Stomach (tissue), 4 donors: Measurements from ENCODE around the gene FAM240A.

Source experiments
- EP300 ChIP-seq: sonication (generic); formaldehyde crosslinking; IDR thresholded peaks from one replicate; pipeline ENCODE4 v1.6.1; 2017; ENCODE audit warnings: antibody characterized with exemption
- POLR2A ChIP-seq, 4 donors: fragments of 450-650 bp; IDR thresholded peaks; one replicate each; pipeline ENCODE4 v1.6.1; 2016; ENCODE audit warnings: antibody characterized with exemption in 4 of 4, control low read depth in 2 of 4, mild to moderate bottlenecking in 1 of 4, moderate library complexity in 1 of 4
- TF ChIP-seq, protein P1 (sequence below), 7 experiments: fragments of 450-650 bp in 4 of 7; fragments of 200-600 bp in 3 of 7; sonication (generic) in 3 of 7; IDR thresholded peaks; one replicate each; pipeline ENCODE4 v1.5.1; 2016 to 2019; ENCODE audit warnings: antibody characterized with exemption in 7 of 7, control low read depth in 2 of 7, mild to moderate bottlenecking in 1 of 7

DNA sequence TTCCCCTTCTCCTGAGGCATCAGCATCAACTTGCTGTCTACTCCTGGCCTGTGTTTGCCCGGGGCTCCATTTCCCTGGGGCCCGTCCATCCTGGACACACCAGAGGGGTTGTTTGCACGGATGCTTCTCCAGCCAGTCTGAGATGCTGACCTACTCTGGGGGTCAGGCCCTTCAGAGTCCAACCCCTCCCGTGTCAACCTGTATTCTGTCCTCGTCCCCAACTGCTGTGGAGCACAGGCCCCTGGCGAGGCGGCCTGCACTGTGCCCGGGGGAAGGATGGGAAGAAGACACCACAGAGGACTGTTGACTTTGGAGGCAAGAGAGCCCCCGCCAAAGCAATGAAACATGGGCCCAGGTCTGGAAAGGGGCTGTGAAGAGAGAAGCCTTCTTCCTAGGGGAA, 55.3 kb downstream of the FAM240A start:
- TF ChIP-seq POLR2A (IDR thresholded peaks at IDR 0.05) (no peak), EP300 (no peak)
- TF ChIP-seq, protein P1, sequence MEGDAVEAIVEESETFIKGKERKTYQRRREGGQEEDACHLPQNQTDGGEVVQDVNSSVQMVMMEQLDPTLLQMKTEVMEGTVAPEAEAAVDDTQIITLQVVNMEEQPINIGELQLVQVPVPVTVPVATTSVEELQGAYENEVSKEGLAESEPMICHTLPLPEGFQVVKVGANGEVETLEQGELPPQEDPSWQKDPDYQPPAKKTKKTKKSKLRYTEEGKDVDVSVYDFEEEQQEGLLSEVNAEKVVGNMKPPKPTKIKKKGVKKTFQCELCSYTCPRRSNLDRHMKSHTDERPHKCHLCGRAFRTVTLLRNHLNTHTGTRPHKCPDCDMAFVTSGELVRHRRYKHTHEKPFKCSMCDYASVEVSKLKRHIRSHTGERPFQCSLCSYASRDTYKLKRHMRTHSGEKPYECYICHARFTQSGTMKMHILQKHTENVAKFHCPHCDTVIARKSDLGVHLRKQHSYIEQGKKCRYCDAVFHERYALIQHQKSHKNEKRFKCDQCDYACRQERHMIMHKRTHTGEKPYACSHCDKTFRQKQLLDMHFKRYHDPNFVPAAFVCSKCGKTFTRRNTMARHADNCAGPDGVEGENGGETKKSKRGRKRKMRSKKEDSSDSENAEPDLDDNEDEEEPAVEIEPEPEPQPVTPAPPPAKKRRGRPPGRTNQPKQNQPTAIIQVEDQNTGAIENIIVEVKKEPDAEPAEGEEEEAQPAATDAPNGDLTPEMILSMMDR (IDR thresholded peaks at IDR 0.05) = no peak
